Activated CD4-positive, CD25-positive, alpha-beta regulatory T cell treated with anti-CD3 and anti-CD28 coated beads, Interleukin-2, amount 50 U/mL, for 72 hours (primary cell): ENCODE results near the gene EIF1AX.

Experiments used
- DNase-seq: peaks from one replicate; pipeline ENCODE4 v3.0.0; 2021

EIF1AX gene

GRCh38 chrX:20124964-20125363 is 16.7 kb downstream of the EIF1AX start:
- no peak for DNase-seq

- no peak for DNase-seq
Measured at GRCh38 chrX:20118065-20118824, 23.4 kb downstream of the EIF1AX start.

DNA sequence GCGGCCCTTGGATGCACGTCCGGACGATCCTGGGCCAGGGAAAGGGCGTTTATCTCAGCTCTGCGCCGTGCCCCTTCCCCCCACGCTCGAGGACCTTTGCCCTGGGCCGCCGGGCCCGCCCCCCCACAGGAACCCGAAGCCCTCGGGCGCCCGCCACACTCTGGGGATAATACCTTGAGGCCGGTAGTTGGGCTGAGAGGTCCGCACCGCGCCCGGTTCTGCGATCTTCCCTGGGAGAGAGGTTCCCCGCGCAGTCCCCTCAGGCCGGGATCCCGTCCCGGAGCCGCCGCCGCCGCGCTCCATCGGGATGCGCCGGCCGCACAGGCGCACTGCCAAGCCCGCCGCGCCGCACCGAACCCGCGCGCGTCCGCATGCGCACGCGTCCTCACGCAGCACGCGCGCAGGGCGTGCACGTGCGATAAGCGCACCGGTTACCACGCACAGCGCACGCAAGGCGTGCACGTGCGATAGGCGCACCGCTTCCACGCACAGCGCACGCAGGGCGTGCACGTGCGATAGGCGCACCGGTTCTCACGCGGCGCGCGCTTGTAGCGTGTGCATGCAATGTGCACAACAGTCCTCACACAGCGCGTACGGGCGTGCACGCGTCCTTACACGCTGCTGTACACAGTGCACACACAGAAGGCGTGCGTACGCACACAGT is 24.9 kb downstream of the EIF1AX start, which contains the start of gene MAP7D2:
Gene MAP7D2 (minus strand): TSS at position 331 of the 664 bp plus-strand sequence. CDS start 28 bp downstream, at position 303.
- DNase-seq, result no peak

GRCh38 chrX:20116087-20116576 is 25.5 kb downstream of the EIF1AX start:
- no peak for DNase-seq

GRCh38 chrX:20112022-20112774 is 29.4 kb downstream of the EIF1AX start:
- no peak for DNase-seq

GRCh38 chrX:20111271-20111670 is 30.4 kb downstream of the EIF1AX start:
- no peak for DNase-seq

DNA sequence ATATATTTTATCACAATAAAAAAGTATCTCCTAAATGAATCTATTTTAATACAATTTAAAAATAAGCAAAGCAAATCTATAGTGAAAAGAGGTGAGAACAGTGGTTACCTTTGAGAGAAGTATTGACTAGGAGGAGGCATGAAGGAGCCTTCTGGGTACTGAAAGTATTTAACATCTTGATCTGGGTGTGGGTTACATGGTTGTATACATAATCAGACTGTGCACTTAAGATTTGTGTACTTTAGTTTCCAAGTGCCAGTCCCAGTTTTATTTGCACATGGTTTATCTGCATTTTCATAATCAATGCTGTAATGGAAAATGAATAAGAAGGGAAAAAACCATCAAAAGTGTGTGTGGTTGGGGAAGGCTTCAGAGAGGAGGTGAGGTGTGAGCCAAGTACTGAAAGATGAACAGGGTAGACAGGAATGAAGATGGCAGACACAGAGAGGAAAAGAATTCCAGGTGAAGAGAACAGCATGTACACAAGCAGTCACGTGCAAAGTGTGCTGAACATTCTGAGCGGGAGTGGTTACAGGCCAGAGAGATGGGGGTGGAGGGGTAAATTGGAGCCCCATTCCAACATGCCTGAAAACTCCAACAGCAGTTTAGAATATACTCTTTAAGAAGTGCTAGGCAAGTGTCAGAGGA is 39.6 kb downstream of the EIF1AX start:
- DNase-seq, result no peak

DNA sequence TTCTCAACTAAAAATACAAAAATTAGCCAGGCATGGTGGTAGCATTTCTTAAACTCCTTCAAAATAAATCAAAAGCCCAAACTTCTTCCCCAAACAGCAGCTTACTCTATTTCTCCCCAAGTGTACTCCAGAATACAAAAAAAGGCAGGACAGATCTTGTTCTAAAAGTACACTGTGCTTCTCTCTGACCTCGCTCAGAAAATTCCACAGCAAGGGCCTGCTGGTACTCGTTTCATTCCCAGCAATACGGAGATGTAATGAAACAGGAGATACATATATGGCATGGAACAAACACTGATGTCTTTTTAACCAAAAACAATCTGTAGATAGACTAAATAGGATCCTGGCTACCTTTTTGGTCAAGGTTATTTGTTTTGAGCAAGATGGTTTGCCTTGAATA is 50.1 kb downstream of the EIF1AX start:
- no peak for DNase-seq

DNA sequence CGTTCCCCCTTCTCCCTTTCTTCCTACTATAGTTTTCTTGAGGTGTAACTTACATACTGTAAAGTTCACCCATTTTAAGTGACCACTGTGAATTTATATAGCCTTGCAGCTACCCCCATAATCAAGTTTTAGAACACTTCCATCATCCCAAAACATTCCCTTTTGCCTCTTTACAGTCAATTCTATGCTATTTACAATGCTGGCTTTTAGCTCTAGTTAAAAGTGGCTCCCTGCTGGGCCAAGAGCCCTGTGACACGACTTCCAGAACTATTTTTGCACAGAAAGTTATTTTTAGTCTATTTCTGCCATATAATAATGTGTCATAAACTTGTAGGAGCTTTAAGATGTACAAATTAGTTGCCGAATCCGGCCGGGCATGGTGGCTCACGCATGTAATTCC is 51.8 kb downstream of the EIF1AX start:
- no peak for DNase-seq

DNA sequence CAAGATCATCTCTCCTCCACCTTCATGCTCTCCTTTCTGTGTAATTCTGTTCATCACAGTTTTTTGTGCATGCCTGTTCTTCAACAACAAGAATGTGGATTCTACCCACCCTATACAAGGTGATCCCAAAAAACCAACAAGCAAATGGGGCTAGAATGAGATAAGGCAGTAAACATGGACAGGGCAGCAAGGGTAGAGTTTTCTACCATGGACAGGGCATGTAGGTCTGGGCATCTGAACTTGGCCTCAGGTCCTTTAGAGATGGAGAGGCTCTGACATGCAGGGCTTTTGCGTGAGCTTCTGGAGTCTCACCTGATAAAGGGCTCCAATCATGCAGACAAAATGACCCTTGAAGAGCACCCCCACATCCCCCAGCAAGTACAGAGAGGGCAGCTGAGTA is 61.4 kb downstream of the EIF1AX start:
- DNase-seq, result no peak
